ENCODE measurements around the gene GAB2.

DNA sequence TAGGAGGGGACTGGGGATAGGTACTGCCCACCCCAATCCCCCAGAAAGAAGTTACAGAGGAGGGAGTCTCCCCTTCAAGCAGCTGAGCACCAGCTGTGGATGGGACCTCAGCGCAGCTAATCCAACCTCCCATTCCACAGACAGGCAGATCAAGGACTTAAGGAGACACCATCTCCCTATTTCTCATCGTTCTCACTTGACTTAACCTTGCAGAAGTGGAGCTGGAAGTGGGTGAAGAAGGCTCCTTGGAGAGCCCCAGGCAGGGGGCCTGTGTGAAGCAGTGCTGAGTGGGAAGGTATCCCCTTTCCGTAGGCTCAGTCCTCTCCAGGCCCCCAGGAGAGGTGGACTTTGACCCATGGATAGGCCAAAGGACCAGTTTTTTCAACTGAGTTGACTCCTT lies 201.6 kb downstream of the GAB2 start:
- TF ChIP-seq KDM1A (IDR thresholded peaks at IDR 0.05; ENCODE audit: borderline replicate concordance) (no peak), HDGF (IDR thresholded peaks at IDR 0.05) (no peak), CHD1 (IDR thresholded peaks at IDR 0.05; ENCODE audit: low read depth, low read length) (no peak)
